DND-41 (cell line): ENCODE results near the gene RBM20.

Experiments
- ATAC-seq: fragments of 200-7000 bp; cut with Tn5 transposase; 3 replicates; pipeline ENCODE4 v1.9.1; 2021; ENCODE audit warnings: low read depth; ENCODE audit not compliant: insufficient read depth
- DNase-seq: peaks from one replicate; pipeline ENCODE4 v3.0.0-alpha.2; 2020
- H2AFZ ChIP-seq: 2 replicates; pipeline ENCODE4 v1.6.0; 2012; ENCODE audit warnings: low read depth, low read length
- H3K27ac ChIP-seq: 2 replicates; pipeline ENCODE4 v1.5.1; 2012; ENCODE audit warnings: low read length, inconsistent platforms
- H3K27me3 ChIP-seq: fragments of 200-600 bp; sonication (generic); 2 replicates; pipeline ENCODE4 v1.6.0; 2012; ENCODE audit warnings: low read length, mild to moderate bottlenecking, inconsistent platforms; ENCODE audit not compliant: insufficient read depth, poor library complexity
- H3K36me3 ChIP-seq: 2 replicates; pipeline ENCODE4 v1.5.1; 2012; ENCODE audit warnings: low read length, inconsistent platforms; ENCODE audit not compliant: insufficient read depth
- H3K4me1 ChIP-seq: 2 replicates; pipeline ENCODE4 v1.5.1; 2012; ENCODE audit warnings: mild to moderate bottlenecking, low read length; ENCODE audit not compliant: insufficient read depth
- H3K4me2 ChIP-seq: 2 replicates; pipeline ENCODE4 v1.6.0; 2012; ENCODE audit warnings: mild to moderate bottlenecking, moderate library complexity, low read length, inconsistent platforms; ENCODE audit not compliant: insufficient read depth
- H3K4me3 ChIP-seq, 2 experiments: fragments of 200-600 bp in 1 of 2; shearing (Covaris generic) in 1 of 2; 2 replicates each; pipeline ENCODE4 v1.5.1; 2012 to 2016; ENCODE audit warnings: inconsistent platforms in 2 of 2, low read length in 2 of 2, mild to moderate bottlenecking in 2 of 2, low read depth in 1 of 2, moderate library complexity in 1 of 2
- H3K79me2 ChIP-seq: 2 replicates; pipeline ENCODE4 v1.6.0; 2012; ENCODE audit warnings: low read length, inconsistent platforms; ENCODE audit not compliant: insufficient read depth
- H3K9ac ChIP-seq: 2 replicates; pipeline ENCODE4 v1.6.0; 2012; ENCODE audit warnings: low read depth, mild to moderate bottlenecking, inconsistent platforms, low read length, moderate library complexity
- H3K9me3 ChIP-seq: 2 replicates; pipeline ENCODE4 v1.5.1; 2012; ENCODE audit warnings: low read length, moderate library complexity, mild to moderate bottlenecking, inconsistent platforms; ENCODE audit not compliant: insufficient read depth, severe bottlenecking
- H4K20me1 ChIP-seq: 2 replicates; pipeline ENCODE4 v1.6.0; 2012; ENCODE audit warnings: low read length; ENCODE audit not compliant: insufficient read depth
- EZH2 ChIP-seq: IDR thresholded peaks from 3 replicates; pipeline ENCODE4 v1.6.1; 2012; ENCODE audit warnings: borderline replicate concordance, low read depth, mild to moderate bottlenecking, moderate library complexity, low read length, inconsistent platforms; ENCODE audit not compliant: severe bottlenecking
- TF ChIP-seq, protein P1 (sequence below): IDR thresholded peaks from 2 replicates; pipeline ENCODE4 v1.5.1; 2012; ENCODE audit warnings: borderline replicate concordance, low read length, moderate library complexity, mild to moderate bottlenecking; ENCODE audit not compliant: poor library complexity, severe bottlenecking; ENCODE audit errors: extremely low read depth

RBM20 gene

DNA sequence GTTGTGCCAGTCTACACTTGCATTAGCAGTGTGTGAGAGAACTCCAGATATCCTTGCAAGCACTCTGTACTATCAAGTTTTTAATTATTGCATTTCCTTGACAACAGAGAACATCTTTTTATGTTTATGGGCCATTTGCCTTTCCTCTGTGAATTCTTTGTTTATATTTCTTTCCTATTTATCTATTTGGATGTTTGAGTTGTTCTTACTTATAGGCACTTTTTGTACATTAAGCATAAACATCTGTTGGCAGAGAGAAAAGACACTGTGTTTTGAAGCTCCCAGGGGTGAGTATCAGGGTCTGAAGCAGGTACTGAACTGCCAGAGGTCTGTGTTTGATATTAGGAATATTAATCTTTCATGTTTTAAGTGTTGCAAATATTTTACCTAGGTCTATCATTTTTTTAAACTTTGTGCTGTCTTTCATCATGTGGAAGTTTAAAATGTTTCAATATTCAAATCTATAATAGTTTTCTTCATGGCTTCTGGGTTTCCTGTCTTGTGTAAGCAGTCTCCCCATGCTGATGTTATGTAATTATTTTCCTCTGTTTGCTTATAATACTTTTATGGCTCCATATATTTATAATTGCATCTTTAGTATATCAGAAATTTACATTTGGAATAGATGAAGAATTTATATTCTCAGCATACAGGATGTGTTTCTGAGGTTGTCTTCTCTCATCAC is 209.9 kb downstream of the RBM20 start:
- H3K27me3 ChIP-seq: peaks cover 6% of the 10 kb centered on the region
- no peak overlapping the region for H3K9ac ChIP-seq
- H2AFZ ChIP-seq: no peak overlapping the region
- H3K36me3 ChIP-seq: no peaks in the 10 kb centered on the region
- no peaks in the 10 kb centered on the region for H4K20me1 ChIP-seq
- ATAC-seq (no peak), DNase-seq (no peak)
- H3K79me2 ChIP-seq: no peaks in the 10 kb centered on the region
- no peak overlapping the region for H3K4me2 ChIP-seq
- H3K9me3 ChIP-seq: no peaks in the 10 kb centered on the region
- TF ChIP-seq, protein P1, sequence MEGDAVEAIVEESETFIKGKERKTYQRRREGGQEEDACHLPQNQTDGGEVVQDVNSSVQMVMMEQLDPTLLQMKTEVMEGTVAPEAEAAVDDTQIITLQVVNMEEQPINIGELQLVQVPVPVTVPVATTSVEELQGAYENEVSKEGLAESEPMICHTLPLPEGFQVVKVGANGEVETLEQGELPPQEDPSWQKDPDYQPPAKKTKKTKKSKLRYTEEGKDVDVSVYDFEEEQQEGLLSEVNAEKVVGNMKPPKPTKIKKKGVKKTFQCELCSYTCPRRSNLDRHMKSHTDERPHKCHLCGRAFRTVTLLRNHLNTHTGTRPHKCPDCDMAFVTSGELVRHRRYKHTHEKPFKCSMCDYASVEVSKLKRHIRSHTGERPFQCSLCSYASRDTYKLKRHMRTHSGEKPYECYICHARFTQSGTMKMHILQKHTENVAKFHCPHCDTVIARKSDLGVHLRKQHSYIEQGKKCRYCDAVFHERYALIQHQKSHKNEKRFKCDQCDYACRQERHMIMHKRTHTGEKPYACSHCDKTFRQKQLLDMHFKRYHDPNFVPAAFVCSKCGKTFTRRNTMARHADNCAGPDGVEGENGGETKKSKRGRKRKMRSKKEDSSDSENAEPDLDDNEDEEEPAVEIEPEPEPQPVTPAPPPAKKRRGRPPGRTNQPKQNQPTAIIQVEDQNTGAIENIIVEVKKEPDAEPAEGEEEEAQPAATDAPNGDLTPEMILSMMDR: no peak
- no peak for TF ChIP-seq EZH2
- H3K27ac ChIP-seq: no peak overlapping the region
- peaks cover 19% of the 10 kb centered on the region for H3K4me1 ChIP-seq
- H3K4me3 ChIP-seq: no peak overlapping the region

DNA sequence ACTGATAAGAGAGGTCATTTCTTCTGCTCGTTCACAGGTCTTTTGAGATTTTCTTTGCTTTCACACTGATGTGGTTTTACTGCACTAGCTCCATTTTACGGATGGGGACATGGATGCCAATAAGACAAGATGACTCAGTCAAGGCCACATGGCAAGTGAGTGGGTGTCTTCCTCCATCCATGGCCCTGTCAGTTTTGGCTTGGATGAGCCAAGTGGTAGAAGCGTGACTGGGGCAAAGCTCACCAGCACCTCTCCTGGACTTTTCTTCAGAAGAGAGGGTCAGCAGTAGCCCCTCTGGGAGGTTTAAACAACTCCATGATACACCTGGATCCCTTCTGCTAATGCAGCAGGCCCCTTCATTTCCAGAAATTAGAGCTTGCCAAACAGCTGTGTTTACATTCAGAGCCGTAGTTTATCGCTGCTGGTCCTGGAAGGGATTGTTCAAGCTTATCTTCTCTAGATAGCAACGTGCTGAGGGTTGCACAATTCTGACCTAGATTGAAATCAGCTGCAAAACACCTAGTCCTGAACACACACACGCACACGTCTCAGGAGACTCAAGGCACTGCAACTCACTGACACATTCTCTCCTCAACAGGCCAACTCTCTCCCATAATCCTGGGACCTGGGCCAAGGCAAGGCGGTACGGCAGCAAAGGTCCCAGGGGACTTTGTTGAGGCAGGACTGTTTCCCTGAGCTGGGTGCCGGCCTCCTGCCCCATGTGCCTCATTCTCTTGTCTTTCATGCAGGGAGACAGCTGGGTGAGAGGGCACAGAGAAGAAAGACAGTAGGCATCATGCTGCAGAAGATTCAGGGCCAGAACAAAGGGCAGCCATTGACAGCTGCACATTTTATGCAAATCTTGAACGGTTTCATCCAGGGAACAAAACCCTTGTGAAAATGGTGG is 213.4 kb downstream of the RBM20 start:
- Histone ChIP-seq H3K4me1 (peaks cover 16% of the 10 kb centered on the region), H3K4me2 (no peak overlapping the region), H3K9ac (no peak overlapping the region)

DNA sequence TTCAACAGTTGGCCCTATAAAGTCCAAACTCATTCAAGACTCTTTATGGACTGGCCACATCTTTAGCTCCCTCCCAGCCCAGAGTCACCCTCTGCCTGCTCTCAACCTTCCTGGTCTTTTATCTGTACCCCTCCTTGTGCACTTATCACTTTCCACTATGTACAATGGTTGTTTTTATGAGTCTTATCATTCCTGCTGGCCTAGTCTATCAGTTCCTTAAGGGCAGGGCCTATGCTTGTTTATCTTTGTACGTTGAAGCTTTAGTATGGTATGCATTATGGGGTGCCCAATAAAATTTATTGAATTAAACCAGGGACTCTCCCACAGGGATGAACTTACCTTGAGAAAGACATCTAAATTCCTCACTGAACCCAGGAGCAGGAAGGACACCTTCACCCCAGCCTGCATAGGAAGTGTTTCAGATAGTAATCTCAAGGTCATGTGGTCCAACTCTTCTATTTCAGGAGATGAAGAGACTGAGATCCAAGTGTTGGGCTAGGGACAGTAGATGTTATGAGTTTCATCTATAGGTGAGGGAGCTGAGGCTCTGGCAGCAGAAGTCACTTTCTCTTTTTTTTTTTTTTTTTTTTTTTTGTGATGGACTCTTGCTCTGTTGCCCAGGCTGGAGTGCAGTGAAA is 214.3 kb downstream of the RBM20 start:
- no peak overlapping the region for H3K27ac ChIP-seq
- H3K4me2 ChIP-seq: no peak overlapping the region
- no peaks in the 10 kb centered on the region for H3K79me2 ChIP-seq
- H3K9ac ChIP-seq: no peak overlapping the region
- no peaks in the 10 kb centered on the region for H3K9me3 ChIP-seq
- H3K4me3 ChIP-seq: no peak overlapping the region
- no peaks in the 10 kb centered on the region for H3K36me3 ChIP-seq
- no peak for TF ChIP-seq EZH2
- TF ChIP-seq, protein P1: no peak
- no peaks in the 10 kb centered on the region for H4K20me1 ChIP-seq
- no peak overlapping the region for H2AFZ ChIP-seq
- no peak for DNase-seq
- ATAC-seq: peak; percentile 37; the same call in 1 of the 3 replicates
- no peaks in the 10 kb centered on the region for H3K27me3 ChIP-seq
- H3K4me1 ChIP-seq: peaks cover 16% of the 10 kb centered on the region

More for the DNA sequence above, 213.4 kb downstream of the RBM20 start:
- ATAC-seq (peak; percentile 63), DNase-seq (peak; percentile 27)
- H4K20me1 ChIP-seq: no peaks in the 10 kb centered on the region
- no peaks in the 10 kb centered on the region for H3K9me3 ChIP-seq
- no peaks in the 10 kb centered on the region for H3K79me2 ChIP-seq
- H3K27ac ChIP-seq: no peak overlapping the region
- H3K36me3 ChIP-seq: no peaks in the 10 kb centered on the region
- TF ChIP-seq, protein P1: no peak
- no peak for TF ChIP-seq EZH2
- no peaks in the 10 kb centered on the region for H3K27me3 ChIP-seq
- no peak overlapping the region for H2AFZ ChIP-seq
- no peak overlapping the region for H3K4me3 ChIP-seq
